PC-9 (cell line): Measurements from ENCODE around the gene PAF1. TPM values are rescaled to one million over a fixed set of nuclear protein-coding genes. Genes with fewer than 3 reads are reported as not detected.

Experiments
- BruUV-seq: library from RNA; stranded (reverse); fragments of 400-500 nt; replicated peaks from 2 replicates; lab custom pipeline; 2021; lab: Mats Ljungman, UMichigan
- CTCF ChIA-PET: fragments of 300-600 bp; sonication (Branson Sonifier 250); formaldehyde crosslinking; loops from one replicate; lab custom pipeline; 2022; ENCODE audit warnings: antibody characterized with exemption; lab: Charles Lee
- POLR2A ChIA-PET: fragments of 300-600 bp; sonication (Branson Sonifier 250); formaldehyde crosslinking; loops from one replicate; lab custom pipeline; 2022; ENCODE audit warnings: antibody characterized with exemption; ENCODE audit not compliant: unreplicated experiment; lab: Charles Lee
- DNase-seq, 2 experiments: peaks; one replicate each; pipeline versions ENCODE4 v3.0.0 to v3.0.0-alpha.2; 2015 to 2022; ENCODE audit warnings: mixed read lengths in 1 of 2
- H2AFZ ChIP-seq: fragments of 200-600 bp; sonication (generic); 2 replicates; pipeline ENCODE4 v1.8.1; 2017; ENCODE audit warnings: antibody characterized with exemption
- H3F3A ChIP-seq: fragments of 200-600 bp; sonication (generic); 2 replicates; pipeline ENCODE4 v1.8.1; 2017; ENCODE audit warnings: antibody characterized with exemption, mild to moderate bottlenecking, low read depth; ENCODE audit not compliant: insufficient read depth
- H3K27ac ChIP-seq: fragments of 200-600 bp; sonication (generic); 2 replicates; pipeline ENCODE4 v1.6.1; 2016; ENCODE audit warnings: mixed run types
- H3K27me3 ChIP-seq: fragments of 200-600 bp; sonication (generic); 2 replicates; pipeline ENCODE4 v1.6.1; 2016; ENCODE audit warnings: low read depth, mixed run types; ENCODE audit not compliant: insufficient read depth
- H3K36me3 ChIP-seq: fragments of 200-600 bp; sonication (generic); 2 replicates; pipeline ENCODE4 v1.6.1; 2016; ENCODE audit warnings: low read depth, mixed run types
- H3K4me1 ChIP-seq: fragments of 200-600 bp; sonication (generic); replicated peaks from 2 replicates; pipeline ENCODE4 v1.6.1; 2016; ENCODE audit warnings: mixed run types; ENCODE audit not compliant: insufficient read depth
- H3K4me2 ChIP-seq: fragments of 200-600 bp; sonication (generic); 2 replicates; pipeline ENCODE4 v1.6.1; 2017; ENCODE audit warnings: mixed run types
- H3K4me3 ChIP-seq: fragments of 200-600 bp; sonication (generic); 2 replicates; pipeline ENCODE4 v1.6.1; 2016; ENCODE audit warnings: mixed run types
- H3K79me2 ChIP-seq: fragments of 200-600 bp; sonication (generic); 2 replicates; pipeline ENCODE4 v1.6.1; 2017; ENCODE audit warnings: low read depth, mixed run types
- H3K9me2 ChIP-seq: fragments of 200-600 bp; sonication (generic); 2 replicates; pipeline ENCODE4 v1.8.1; 2017; ENCODE audit warnings: mild to moderate bottlenecking; ENCODE audit not compliant: insufficient read depth
- H3K9me3 ChIP-seq: fragments of 200-600 bp; sonication (generic); 2 replicates; pipeline ENCODE4 v1.8.1; 2016; ENCODE audit warnings: low read depth; ENCODE audit not compliant: insufficient read depth
- H4K20me1 ChIP-seq: fragments of 200-600 bp; sonication (generic); 2 replicates; pipeline ENCODE4 v1.8.1; 2017; ENCODE audit not compliant: insufficient read depth
- CTCF ChIP-seq: fragments of 200-600 bp; sonication (generic); conservative IDR thresholded peaks from 2 replicates; pipeline ENCODE4 v1.6.1; 2017; ENCODE audit warnings: mixed run types, antibody characterized with exemption, mild to moderate bottlenecking, moderate library complexity
- EZH2 ChIP-seq: fragments of 200-600 bp; sonication (generic); IDR thresholded peaks from 2 replicates; pipeline ENCODE4 v1.8.0; 2017; ENCODE audit warnings: antibody characterized with exemption, low read depth
- intact Hi-C: fragments of 100-400 bp; cut with micrococcal nuclease; formaldehyde crosslinking; loops from one replicate; pipeline ENCODE4 v1.10.0; 2022; ENCODE audit not compliant: unreplicated experiment
- total RNA-seq: library from RNA; stranded (reverse); gene quantifications from 2 replicates; pipeline ENCODE4 v1.2.3, GENCODE V29; 2021

The PAF1 gene
- total RNA-seq, 1 experiment from 2014 or later = 61.1 TPM

- POLR2A ChIA-PET = no interaction called here
Observed at GRCh38 chr19:39416152-39417120, 25.5 kb upstream of the PAF1 start.

GRCh38 chr19:39415111-39416046, 24.5 kb upstream of the PAF1 start:
- no TSS peak for BruUV-seq
- POLR2A ChIA-PET = no interaction called here

More at GRCh38 chr19:39416152-39417120, 25.5 kb upstream of the PAF1 start:
- peak in 1 of 2 experiments; percentile 31 for DNase-seq
- CTCF ChIA-PET = no interaction called here
- Histone ChIP-seq H3K36me3 (no peaks in the 10 kb centered on the region), H3K27me3 (no peaks in the 10 kb centered on the region), H3K9me2 (no peaks in the 10 kb centered on the region), H2AFZ (no peak overlapping the region), H4K20me1 (no peaks in the 10 kb centered on the region), H3K9me3 (no peaks in the 10 kb centered on the region), H3K4me1 (peaks cover 7% of the 10 kb centered on the region; the same call in 1 of the 2 replicates), H3K4me3 (no peak overlapping the region), H3F3A (peaks cover 14% of the 10 kb centered on the region; the same call in 1 of the 2 replicates), H3K4me2 (no peak overlapping the region), H3K79me2 (no peaks in the 10 kb centered on the region), H3K27ac (no peak overlapping the region)
- BruUV-seq = no TSS peak
- intact Hi-C loops = no loop called here
- TF ChIP-seq CTCF (no peak), EZH2 (no peak)

More at GRCh38 chr19:39415111-39416046, 24.5 kb upstream of the PAF1 start:
- Histone ChIP-seq H3K4me1 (peaks cover 18% of the 10 kb centered on the region), H3K4me2 (no peak overlapping the region), H3K79me2 (peaks cover 4% of the 10 kb centered on the region; the same call in 1 of the 2 replicates), H3K27me3 (no peaks in the 10 kb centered on the region), H3K36me3 (no peaks in the 10 kb centered on the region), H2AFZ (no peak overlapping the region), H3K27ac (no peak overlapping the region), H3K9me3 (no peaks in the 10 kb centered on the region), H3K4me3 (no peak overlapping the region), H3K9me2 (no peaks in the 10 kb centered on the region), H4K20me1 (no peaks in the 10 kb centered on the region), H3F3A (peaks cover 25% of the 10 kb centered on the region; the same call in 1 of the 2 replicates)
- TF ChIP-seq EZH2 (no peak), CTCF (no peak)
- peak in 1 of 2 experiments; percentile 21 for DNase-seq
- CTCF ChIA-PET = interaction anchor here (1.1 kb wide), 1 partner anchor 20 kb away, joined by 5 read pairs; the partner anchor contains the start of gene RPS16
- intact Hi-C loops = no loop called here
